Endothelial cell of umbilical vein (primary cell): ENCODE measurements around the gene ZDHHC6. TPM values are rescaled to one million over a fixed set of nuclear protein-coding genes. Genes with fewer than 3 reads are reported as not detected.
"Not testable (repeated sequence)": the region's sequence is repeated elsewhere in the genome, so short reads cannot be mapped to it uniquely, and the experiment has no call there.

Experiments used
- BruUV-seq: library from RNA; stranded (reverse); fragments of 400-500 nt; replicated peaks from 2 replicates; lab custom pipeline; 2021; lab: Mats Ljungman, UMichigan
- CTCF ChIA-PET: fragments of 300-600, 350-600 bp; sonication (Branson Sonifier 250); formaldehyde crosslinking; loops from one replicate; lab custom pipeline; 2021; ENCODE audit warnings: antibody characterized with exemption, inconsistent platforms; lab: Charles Lee
- POLR2A ChIA-PET: fragments of 300-600, 350-600 bp; sonication (Branson Sonifier 250); formaldehyde crosslinking; loops from one replicate; lab custom pipeline; 2021; ENCODE audit warnings: antibody characterized with exemption, inconsistent platforms; lab: Charles Lee
- DNase-seq: peaks from one replicate; pipeline ENCODE4 v3.0.0-alpha.2; 2011; ENCODE audit warnings: low read depth, low spot score
- FAIRE-seq: peaks from 2 replicates; lab custom pipeline; 2011; peaks lifted over from hg19 to GRCh38; lab: Jason Lieb, UNC
- H2AFZ ChIP-seq: 2 replicates; pipeline ENCODE4 v1.6.0; 2012; ENCODE audit warnings: low read depth, low read length, control low read depth, inconsistent platforms
- H3K27ac ChIP-seq: 2 replicates; pipeline ENCODE4 v1.5.1; 2011; ENCODE audit warnings: low read depth, mild to moderate bottlenecking, control low read depth, low read length, moderate library complexity; ENCODE audit not compliant: insufficient read depth
- H3K27me3 ChIP-seq, 2 experiments: 2 replicates each; pipeline versions ENCODE4 v1.6.0 to v1.6.1; 2011; ENCODE audit warnings: low read length in 2 of 2, mixed read lengths in 1 of 2; ENCODE audit not compliant: control insufficient read depth in 2 of 2, insufficient read depth in 2 of 2
- H3K36me3 ChIP-seq, 2 experiments: 2 replicates in 1 of 2; 3 replicates in 1 of 2; pipeline ENCODE4 v1.5.1; 2011; ENCODE audit warnings: low read length in 2 of 2, mild to moderate bottlenecking in 1 of 2, moderate library complexity in 1 of 2; ENCODE audit not compliant: control insufficient read depth in 2 of 2, insufficient read depth in 2 of 2; ENCODE audit errors: extremely low read depth in 1 of 2
- H3K4me1 ChIP-seq: 3 replicates; pipeline ENCODE4 v1.5.1; 2011; ENCODE audit warnings: mild to moderate bottlenecking, low read length; ENCODE audit not compliant: control insufficient read depth, insufficient read depth; ENCODE audit errors: extremely low read depth
- H3K4me2 ChIP-seq: 2 replicates; pipeline ENCODE4 v1.6.1; 2011; ENCODE audit warnings: low read length, control low read depth, mixed read lengths; ENCODE audit not compliant: insufficient read depth
- H3K4me3 ChIP-seq, 3 experiments: fragments of 200-600 bp in 1 of 3; sonication (generic), shearing (Covaris generic) in 1 of 3; replicated peaks in 1 of 3; 2 replicates each; pipeline ENCODE4 v1.5.1; 2011 to 2016; ENCODE audit warnings: control low read depth in 3 of 3, low read length in 3 of 3, mild to moderate bottlenecking in 2 of 3, inconsistent platforms in 1 of 3, low read depth in 1 of 3, moderate library complexity in 1 of 3; ENCODE audit not compliant: insufficient read depth in 1 of 3
- H3K79me2 ChIP-seq: 2 replicates; pipeline ENCODE4 v1.6.0; 2012; ENCODE audit warnings: low read length, inconsistent platforms; ENCODE audit not compliant: control insufficient read depth, insufficient read depth
- H3K9ac ChIP-seq: replicated peaks from 2 replicates; pipeline ENCODE3; 2011; ENCODE audit warnings: low read length, control low read depth; ENCODE audit not compliant: insufficient read depth; ENCODE audit errors: extremely low read depth
- H3K9me1 ChIP-seq: replicated peaks from 3 replicates; pipeline ENCODE4 v1.6.0; 2011; ENCODE audit warnings: mild to moderate bottlenecking, low read length; ENCODE audit not compliant: control insufficient read depth, insufficient read depth; ENCODE audit errors: extremely low read depth
- H3K9me3 ChIP-seq: replicated peaks from 2 replicates; pipeline ENCODE4 v1.5.1; 2012; ENCODE audit warnings: low read length, inconsistent platforms; ENCODE audit not compliant: control insufficient read depth, insufficient read depth
- H4K20me1 ChIP-seq: replicated peaks from 2 replicates; pipeline ENCODE3; 2011; ENCODE audit warnings: mild to moderate bottlenecking, low read length; ENCODE audit not compliant: control insufficient read depth, insufficient read depth; ENCODE audit errors: extremely low read depth
- EZH2 ChIP-seq: IDR thresholded peaks from 2 replicates; pipeline ENCODE4 v1.6.1; 2012; ENCODE audit warnings: borderline replicate concordance, low read depth, mild to moderate bottlenecking, moderate library complexity, low read length, inconsistent platforms; ENCODE audit not compliant: severe bottlenecking
- FOS ChIP-seq: IDR thresholded peaks from 2 replicates; pipeline ENCODE4 v1.6.1; 2011; ENCODE audit warnings: mild to moderate bottlenecking, low read length, moderate library complexity, borderline replicate concordance; ENCODE audit not compliant: insufficient read depth
- GATA2 ChIP-seq: IDR thresholded peaks from 2 replicates; pipeline ENCODE4 v1.7.0; 2011; ENCODE audit warnings: low read depth, mild to moderate bottlenecking, moderate library complexity, mixed read lengths, low read length; ENCODE audit not compliant: insufficient read length, insufficient read depth
- JUN ChIP-seq: IDR thresholded peaks from 2 replicates; pipeline ENCODE4 v1.6.1; 2011; ENCODE audit warnings: borderline replicate concordance, low read depth; ENCODE audit not compliant: insufficient read length, insufficient read depth
- MYC ChIP-seq: IDR thresholded peaks from one replicate; pipeline ENCODE4 v1.6.1; 2011; ENCODE audit warnings: mild to moderate bottlenecking, low read depth, low read length
- POLR2A ChIP-seq: IDR thresholded peaks from 2 replicates; pipeline ENCODE4 v1.6.1; 2012; ENCODE audit warnings: low read depth, mild to moderate bottlenecking, control low read depth, low read length
- POLR2AphosphoS5 ChIP-seq: IDR thresholded peaks from 2 replicates; pipeline ENCODE4 v1.6.1; 2012; ENCODE audit warnings: low read depth, mild to moderate bottlenecking, control low read depth, low read length, moderate library complexity; ENCODE audit not compliant: insufficient read depth
- dilution Hi-C: fragments of 300-500 bp; cut with MboI; formaldehyde crosslinking; loops from one replicate; pipeline ENCODE4 v1.15.0; 2019; ENCODE audit warnings: low sequenced_read_pairs; ENCODE audit not compliant: extremely low pct_ligation_motif_present
- intact Hi-C: fragments of 100-400 bp; cut with micrococcal nuclease; formaldehyde crosslinking; loops from one replicate; pipeline ENCODE4 v1.10.0; 2022
- polyA plus RNA-seq, 4 experiments: library from polyadenylated mRNA; depleted of rRNA in 3 of 4; stranded (reverse) in 3 of 4; unstranded in 1 of 4; fragments of >200 nt; gene quantifications; 2 replicates each; pipeline versions ENCODE4 v1.2.1 to v1.2.3, GENCODE V29; 2011 to 2012; ENCODE audit warnings: missing spikeins in 1 of 4
- total RNA-seq: library from RNA; stranded (reverse); gene quantifications from 2 replicates; pipeline ENCODE4 v1.2.3, GENCODE V29; 2021
- TF ChIP-seq, protein P1 (sequence below), 2 donors: IDR thresholded peaks; 1 replicate in 1 of 2; 2 replicates in 1 of 2; pipeline ENCODE4 v1.5.1; 2011; ENCODE audit warnings: low read length in 2 of 2, mild to moderate bottlenecking in 2 of 2, moderate library complexity in 2 of 2, control low read depth in 1 of 2, inconsistent platforms in 1 of 2, low read depth in 1 of 2; ENCODE audit not compliant: insufficient read depth in 1 of 2; ENCODE audit errors: extremely low read depth in 1 of 2
- TF ChIP-seq, protein P2 (sequence below): IDR thresholded peaks from 2 replicates; pipeline ENCODE4 v1.6.1; 2011; ENCODE audit not compliant: insufficient read depth, insufficient read length

Gene ZDHHC6
- total and polyA plus RNA-seq, 2 donors (not counting 3 experiments of a cell fraction or from before 2014, with no cell fraction given): 21.6 to 41.9 TPM

DNA sequence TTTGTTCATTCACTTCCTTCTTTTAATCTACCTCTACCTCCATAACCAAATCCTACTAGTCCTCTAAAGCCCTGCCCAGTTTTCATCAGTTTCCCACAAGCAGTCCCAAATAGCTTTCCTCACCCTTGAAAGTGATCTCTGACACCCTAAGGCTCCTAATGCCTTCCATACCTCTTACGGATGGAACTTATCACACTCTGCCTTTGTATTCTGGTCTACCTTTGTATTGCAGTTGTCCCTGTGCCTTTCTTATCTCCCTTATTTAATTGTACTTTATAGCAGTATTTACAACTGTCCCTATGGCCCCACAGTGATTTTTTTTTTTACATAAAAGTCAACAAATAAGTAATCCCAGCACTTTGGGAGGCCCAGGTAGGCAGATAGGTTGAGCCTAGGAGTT lies 39.0 kb downstream of the ZDHHC6 start:
- Histone ChIP-seq H3K36me3 (no peaks in the 10 kb centered on the region), H3K4me2 (no peak overlapping the region), H3K4me3 (no peak overlapping the region), H2AFZ (no peak overlapping the region), H3K4me1 (peaks cover 10% of the 10 kb centered on the region), H3K9ac (no peak overlapping the region), H4K20me1 (no peaks in the 10 kb centered on the region), H3K27ac (no peak overlapping the region), H3K27me3 (no peaks in the 10 kb centered on the region), H3K9me3 (no peaks in the 10 kb centered on the region), H3K79me2 (no peaks in the 10 kb centered on the region), H3K9me1 (no peaks in the 10 kb centered on the region)
- no TSS peak for BruUV-seq
- ChIA-PET POLR2A (no interaction called here), CTCF (interaction anchor here (1.3 kb wide), 1 partner anchor 27 kb away, joined by 5 read pairs; no protein-coding TSS in a partner anchor)
- dilution Hi-C loops: no loop called here
- TF ChIP-seq POLR2AphosphoS5: no peak
- no peak for TF ChIP-seq POLR2A
- no peak for TF ChIP-seq GATA2
- TF ChIP-seq JUN: no peak
- no peak for TF ChIP-seq MYC
- TF ChIP-seq, protein P1, sequence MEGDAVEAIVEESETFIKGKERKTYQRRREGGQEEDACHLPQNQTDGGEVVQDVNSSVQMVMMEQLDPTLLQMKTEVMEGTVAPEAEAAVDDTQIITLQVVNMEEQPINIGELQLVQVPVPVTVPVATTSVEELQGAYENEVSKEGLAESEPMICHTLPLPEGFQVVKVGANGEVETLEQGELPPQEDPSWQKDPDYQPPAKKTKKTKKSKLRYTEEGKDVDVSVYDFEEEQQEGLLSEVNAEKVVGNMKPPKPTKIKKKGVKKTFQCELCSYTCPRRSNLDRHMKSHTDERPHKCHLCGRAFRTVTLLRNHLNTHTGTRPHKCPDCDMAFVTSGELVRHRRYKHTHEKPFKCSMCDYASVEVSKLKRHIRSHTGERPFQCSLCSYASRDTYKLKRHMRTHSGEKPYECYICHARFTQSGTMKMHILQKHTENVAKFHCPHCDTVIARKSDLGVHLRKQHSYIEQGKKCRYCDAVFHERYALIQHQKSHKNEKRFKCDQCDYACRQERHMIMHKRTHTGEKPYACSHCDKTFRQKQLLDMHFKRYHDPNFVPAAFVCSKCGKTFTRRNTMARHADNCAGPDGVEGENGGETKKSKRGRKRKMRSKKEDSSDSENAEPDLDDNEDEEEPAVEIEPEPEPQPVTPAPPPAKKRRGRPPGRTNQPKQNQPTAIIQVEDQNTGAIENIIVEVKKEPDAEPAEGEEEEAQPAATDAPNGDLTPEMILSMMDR (IDR thresholded peaks at IDR 0.05; ENCODE audit: extremely low read depth in 1 of 2, insufficient read depth in 1 of 2, low read depth in 1 of 2, low read length in 2 of 2): no peak
- TF ChIP-seq, protein P2, sequence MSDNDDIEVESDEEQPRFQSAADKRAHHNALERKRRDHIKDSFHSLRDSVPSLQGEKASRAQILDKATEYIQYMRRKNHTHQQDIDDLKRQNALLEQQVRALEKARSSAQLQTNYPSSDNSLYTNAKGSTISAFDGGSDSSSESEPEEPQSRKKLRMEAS: no peak
- no peak for TF ChIP-seq EZH2
- TF ChIP-seq FOS: no peak
- intact Hi-C loops: no loop called here
- FAIRE-seq (no peak), DNase-seq (no peak)

- H3K4me1 ChIP-seq: peaks cover 10% of the 10 kb centered on the region
- H3K36me3 ChIP-seq, H3K9me3 ChIP-seq, H3K79me2 ChIP-seq, H3K9me1 ChIP-seq, H3K4me3 ChIP-seq, H3K4me2 ChIP-seq, DNase-seq, dilution Hi-C loops, H3K9ac ChIP-seq, BruUV-seq, H4K20me1 ChIP-seq, H3K27me3 ChIP-seq, FAIRE-seq, H2AFZ ChIP-seq, H3K27ac ChIP-seq, POLR2A ChIA-PET, intact Hi-C loops, CTCF ChIA-PET: not testable (repeated sequence)
Observed at GRCh38 chr10:112406806-112407205, 39.9 kb downstream of the ZDHHC6 start.
